ENCODE measurements around the gene GPR143.

GPR143 gene

GRCh38 chrX:9707306-9708033, 58.2 kb downstream of the GPR143 start:
- no peak for DNase-seq

DNA sequence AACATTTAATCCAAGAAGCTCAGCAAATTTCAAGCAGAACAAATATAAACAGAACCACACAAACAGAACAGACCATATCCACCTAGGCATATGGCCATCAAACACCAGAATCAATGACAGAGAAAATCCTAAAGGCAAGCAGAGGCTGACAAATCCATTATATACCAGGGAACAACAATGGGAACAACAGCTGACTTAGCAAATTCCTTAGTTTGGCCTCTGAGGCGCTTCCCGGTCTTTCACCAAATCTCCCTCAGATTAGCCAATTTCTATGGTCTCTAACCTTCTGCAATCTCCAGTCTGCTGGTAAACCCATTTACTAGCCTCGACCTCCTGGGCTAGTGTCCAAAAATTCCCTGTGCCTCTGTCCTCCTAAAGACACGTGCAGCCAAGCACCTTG, 59.2 kb downstream of the GPR143 start:
- DNase-seq, result no peak

GRCh38 chrX:9704876-9705465, 60.7 kb downstream of the GPR143 start:
- DNase-seq, result no peak

GRCh38 chrX:9703406-9703805, 62.2 kb downstream of the GPR143 start:
- DNase-seq, result no peak

DNA sequence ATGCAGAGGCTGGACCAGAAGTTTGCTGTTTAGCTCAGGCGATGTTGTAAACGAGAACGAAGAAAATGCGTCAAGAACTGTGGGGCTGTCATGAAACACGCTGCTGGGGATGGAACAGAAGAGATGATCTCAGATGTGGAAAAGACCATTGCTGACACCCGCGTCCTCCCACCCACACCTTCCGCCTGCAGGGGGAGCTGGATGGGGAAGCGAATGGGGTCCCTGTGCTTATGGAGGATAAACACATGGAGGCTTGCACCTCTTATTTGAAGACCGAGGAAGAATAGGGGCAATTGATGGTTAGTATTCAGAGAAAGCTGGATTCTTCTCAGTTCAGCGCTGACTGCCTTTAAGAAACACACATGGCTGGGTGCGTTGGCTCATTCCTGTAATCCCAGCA, 63.9 kb downstream of the GPR143 start:
- no peak for DNase-seq

- no peak for DNase-seq
These were observed 65.1 kb downstream of the GPR143 start for GRCh38 chrX:9700555-9700954.

- DNase-seq, result no peak
These were observed 67.1 kb downstream of the GPR143 start for GRCh38 chrX:9698576-9698975.

- DNase-seq, result no peak
These were observed 72.2 kb downstream of the GPR143 start for GRCh38 chrX:9693307-9694001.

DNA sequence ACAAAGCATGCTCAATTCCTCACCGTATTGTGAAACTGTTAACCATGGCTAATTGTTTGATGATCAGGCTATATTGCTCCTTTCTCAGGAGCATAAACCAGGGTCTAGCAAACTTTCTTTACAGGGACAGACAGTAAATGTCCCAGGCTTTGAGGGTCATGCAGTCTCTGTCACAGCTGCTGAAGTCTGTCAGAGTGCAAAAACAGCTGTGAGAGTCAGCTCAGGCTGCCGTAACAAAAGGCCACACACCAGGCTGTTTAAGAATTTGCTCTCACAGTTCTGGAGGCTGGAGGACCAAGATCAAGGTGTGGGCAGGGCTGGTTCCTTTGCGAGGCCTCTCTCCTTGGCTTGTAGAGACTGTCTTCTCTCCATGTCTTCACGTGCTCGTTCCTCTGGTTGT, 75.6 kb downstream of the GPR143 start:
- DNase-seq, result no peak

- no peak for DNase-seq
These were observed 76.8 kb downstream of the GPR143 start for GRCh38 chrX:9688833-9689232.

GRCh38 chrX:9687899-9688298, 77.7 kb downstream of the GPR143 start:
- DNase-seq, result no peak

- DNase-seq, result no peak
These were observed 82.3 kb downstream of the GPR143 start for GRCh38 chrX:9683350-9683749.

- no peak for DNase-seq
These were observed 82.8 kb downstream of the GPR143 start for GRCh38 chrX:9682861-9683260.

DNA sequence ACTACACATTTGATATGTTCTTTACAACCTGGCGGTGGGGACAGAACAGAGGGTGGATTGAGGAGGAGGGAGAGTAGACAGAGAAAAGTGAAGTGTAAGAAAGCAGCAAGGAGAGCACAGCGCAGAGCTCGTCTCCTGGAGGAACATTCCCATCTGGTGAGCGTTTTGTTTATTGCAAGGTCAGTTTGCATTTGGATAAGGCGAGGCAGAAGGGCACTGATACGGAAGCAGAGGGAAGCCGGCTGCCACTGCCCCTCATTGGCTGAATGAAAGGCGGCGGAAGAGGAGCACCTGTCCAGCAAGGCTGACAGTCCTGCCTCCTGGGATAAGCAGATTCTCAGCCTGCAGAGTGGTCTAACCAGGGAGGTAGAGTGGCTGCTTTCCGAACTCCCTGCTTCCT, 83.2 kb downstream of the GPR143 start:
- DNase-seq, result no peak

DNA sequence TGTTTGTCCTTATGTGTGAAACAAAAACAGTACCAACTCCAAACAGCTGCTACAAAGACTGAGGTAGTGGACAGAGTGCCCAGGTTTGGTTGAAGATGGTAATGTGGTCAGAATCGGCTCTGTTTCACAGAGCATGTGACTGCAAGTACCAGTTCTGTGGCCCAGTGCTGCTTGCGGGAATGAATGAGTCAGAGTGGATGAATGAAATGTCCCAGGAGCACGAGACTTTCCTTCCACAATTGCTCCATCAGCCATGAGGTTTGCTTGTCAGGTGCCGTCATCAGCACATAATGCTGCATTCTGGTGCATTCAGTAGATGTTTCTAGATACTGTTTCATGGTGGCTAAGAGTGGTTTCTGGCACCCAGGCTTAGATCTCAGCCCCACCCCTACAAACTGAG, 84.2 kb downstream of the GPR143 start:
- peak; percentile 28 to 44 (median 34) for DNase-seq

- no peak for DNase-seq
These were observed 84.6 kb downstream of the GPR143 start for GRCh38 chrX:9681011-9681410.

DNA sequence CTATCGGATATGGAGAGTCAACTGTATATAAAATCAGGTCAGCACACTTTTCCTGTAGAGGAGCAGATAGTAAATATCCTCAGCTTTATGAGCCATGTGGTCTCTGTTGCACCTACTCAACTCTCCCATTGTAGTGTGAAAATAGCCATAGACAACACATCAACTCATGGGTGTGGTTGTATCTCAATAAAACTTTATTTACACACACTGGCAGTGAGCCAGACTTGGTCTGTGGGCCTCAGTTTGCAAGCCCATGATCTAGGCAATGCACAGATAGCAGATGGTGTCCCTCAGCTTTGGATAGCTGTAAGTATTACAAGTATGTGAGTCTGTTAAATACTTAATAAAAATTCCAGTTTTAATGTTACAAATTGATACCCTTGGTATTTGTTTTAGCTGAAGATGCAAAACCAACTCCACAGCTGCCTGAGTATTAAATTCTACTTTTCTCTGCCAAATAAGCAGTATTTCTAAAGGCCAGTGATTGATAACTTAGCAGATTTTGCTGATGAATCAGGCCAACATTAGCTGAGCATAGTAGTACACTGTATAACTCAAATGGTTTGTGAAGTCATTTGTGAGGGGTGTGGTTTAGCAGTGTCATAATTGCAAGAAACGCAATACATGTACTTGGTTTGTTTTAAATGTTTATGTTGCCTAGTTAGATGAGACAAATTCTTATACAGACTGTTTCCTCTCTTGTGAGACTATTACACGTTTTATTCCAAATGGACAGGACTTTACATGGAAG, 87.3 kb downstream of the GPR143 start:
- no peak for DNase-seq

DNA sequence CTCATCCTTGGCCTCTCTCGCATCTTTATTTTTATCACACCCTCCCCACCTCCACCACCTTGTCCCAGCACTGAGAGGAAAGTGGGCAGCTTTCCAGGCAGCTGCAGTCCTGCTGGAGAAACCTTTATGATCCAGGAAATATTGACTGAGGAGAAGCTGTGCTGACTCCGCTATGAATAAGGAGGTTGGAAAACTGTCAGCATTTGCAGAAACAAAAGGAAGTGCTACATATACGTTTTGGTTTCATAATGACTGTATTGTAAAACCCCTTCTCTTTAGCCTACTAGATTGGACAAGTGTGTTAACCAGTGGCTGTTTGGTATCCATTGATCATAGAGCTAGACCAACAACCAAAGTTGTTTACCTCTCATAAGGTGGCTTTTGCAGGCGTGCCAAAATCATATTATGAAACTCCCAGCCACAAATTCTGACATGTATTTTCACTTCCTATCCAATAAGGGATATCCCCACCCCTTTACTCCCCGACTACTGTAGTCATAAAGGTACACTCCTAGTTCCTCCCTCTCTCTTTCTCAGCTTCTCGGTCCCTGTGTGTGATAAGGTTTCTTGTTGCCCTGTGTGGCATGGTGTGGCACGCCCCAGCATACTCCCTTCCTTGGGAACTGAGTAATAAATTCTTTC, 88.4 kb downstream of the GPR143 start:
- peak; percentile 46 to 82 (median 78) for DNase-seq

GRCh38 chrX:9676738-9677097, 88.9 kb downstream of the GPR143 start:
- no peak for DNase-seq

- no peak for DNase-seq
These were observed 89.3 kb downstream of the GPR143 start for GRCh38 chrX:9676306-9676705.

Data from suppressor macrophage treated with lipopolysaccharide for 1 hour (primary cell).